Activated naive CD4-positive, alpha-beta T cell treated with anti-CD3 and anti-CD28 coated beads, Interleukin-2, amount 10 ng/mL, durations not matched to agents 7 days and 5 days (primary cell): Measurements from ENCODE around the gene INPP4A.
A peak's percentile ranks its signal among the peaks of the same experiment; 100 is the strongest.

Experiments used
- CTCF ChIA-PET: fragments of 350-600 bp; sonication (Branson Sonifier 250); formaldehyde crosslinking; loops from one replicate; lab custom pipeline; 2021; ENCODE audit warnings: antibody characterized with exemption; lab: Charles Lee
- DNase-seq: peaks from one replicate; pipeline ENCODE4 v3.0.0-alpha.2; 2020
- H3K27ac Mint-ChIP-seq: one replicate; pipeline ENCODE4 v1.8.0; 2021; ENCODE audit warnings: mild to moderate bottlenecking, moderate library complexity, mixed read lengths
- H3K27me3 Mint-ChIP-seq: one replicate; pipeline ENCODE4 v1.8.0; 2021; ENCODE audit warnings: mild to moderate bottlenecking, mixed read lengths
- H3K36me3 Mint-ChIP-seq: one replicate; pipeline ENCODE4 v1.8.0; 2021; ENCODE audit warnings: mixed read lengths
- H3K4me1 Mint-ChIP-seq: one replicate; pipeline ENCODE4 v1.8.0; 2021; ENCODE audit warnings: mixed read lengths
- H3K4me3 Mint-ChIP-seq: one replicate; pipeline ENCODE4 v1.8.0; 2021; ENCODE audit warnings: mild to moderate bottlenecking, moderate library complexity, mixed read lengths
- H3K9me3 Mint-ChIP-seq: one replicate; pipeline ENCODE4 v1.8.0; 2021; ENCODE audit warnings: mixed read lengths

The INPP4A gene

GRCh38 chr2:98615481-98615880, 170.8 kb downstream of the INPP4A start:
- Mint-ChIP-seq H3K27me3 (no peaks in the 10 kb centered on the region), H3K4me1 (peaks cover 15% of the 10 kb centered on the region), H3K36me3 (peaks cover 57% of the 10 kb centered on the region), H3K4me3 (no peak overlapping the region), H3K27ac (peak overlapping the region; percentile 47), H3K9me3 (no peaks in the 10 kb centered on the region)
- CTCF ChIA-PET = no interaction called here
- peak; percentile 31 for DNase-seq

- H3K4me3 Mint-ChIP-seq = no peak overlapping the region
- peak overlapping the region; percentile 58 for H3K27ac Mint-ChIP-seq
- CTCF ChIA-PET = no interaction called here
- no peak for DNase-seq
- H3K9me3 Mint-ChIP-seq = no peaks in the 10 kb centered on the region
- H3K36me3 Mint-ChIP-seq = peaks cover 60% of the 10 kb centered on the region
- H3K27me3 Mint-ChIP-seq = no peaks in the 10 kb centered on the region
- H3K4me1 Mint-ChIP-seq = peaks cover 4% of the 10 kb centered on the region
Measured at GRCh38 chr2:98617149-98617548, 172.5 kb downstream of the INPP4A start.

GRCh38 chr2:98623657-98624056, 179.0 kb downstream of the INPP4A start:
- CTCF ChIA-PET = no interaction called here
- peaks cover 54% of the 10 kb centered on the region for H3K36me3 Mint-ChIP-seq
- no peak overlapping the region for H3K4me3 Mint-ChIP-seq
- H3K9me3 Mint-ChIP-seq = no peaks in the 10 kb centered on the region
- peaks cover 8% of the 10 kb centered on the region for H3K4me1 Mint-ChIP-seq
- no peak for DNase-seq
- no peaks in the 10 kb centered on the region for H3K27me3 Mint-ChIP-seq
- no peak overlapping the region for H3K27ac Mint-ChIP-seq

GRCh38 chr2:98632351-98632750, 187.7 kb downstream of the INPP4A start:
- CTCF ChIA-PET = interaction anchor here (1.1 to 1.6 kb wide), 2 partner anchors 16 to 139 kb away, joined by 4 read pairs; no protein-coding TSS in a partner anchor
- Mint-ChIP-seq H3K4me3 (no peak overlapping the region), H3K27ac (no peak overlapping the region), H3K4me1 (peaks cover 25% of the 10 kb centered on the region), H3K9me3 (no peaks in the 10 kb centered on the region), H3K36me3 (peaks cover 58% of the 10 kb centered on the region), H3K27me3 (no peaks in the 10 kb centered on the region)
- DNase-seq = no peak

GRCh38 chr2:98634406-98635092, 189.9 kb downstream of the INPP4A start:
- CTCF ChIA-PET = interaction anchor here (0.6 to 1.7 kb wide), 4 partner anchors 10 to 65 kb away, joined by 3 to 6 read pairs (median 4); no protein-coding TSS in a partner anchor
- peaks cover 60% of the 10 kb centered on the region for H3K36me3 Mint-ChIP-seq
- H3K4me3 Mint-ChIP-seq = no peak overlapping the region
- H3K9me3 Mint-ChIP-seq = no peaks in the 10 kb centered on the region
- peak overlapping the region; percentile 88 for H3K27ac Mint-ChIP-seq
- peak; percentile 64 for DNase-seq
- H3K27me3 Mint-ChIP-seq = no peaks in the 10 kb centered on the region
- H3K4me1 Mint-ChIP-seq = peaks cover 40% of the 10 kb centered on the region

GRCh38 chr2:98637401-98638147, 192.9 kb downstream of the INPP4A start:
- peak overlapping the region; percentile 92 for H3K27ac Mint-ChIP-seq
- CTCF ChIA-PET = no interaction called here
- H3K4me3 Mint-ChIP-seq = peak overlapping the region; percentile 17
- no peaks in the 10 kb centered on the region for H3K9me3 Mint-ChIP-seq
- peaks cover 62% of the 10 kb centered on the region for H3K36me3 Mint-ChIP-seq
- DNase-seq = peak; percentile 58
- peaks cover 42% of the 10 kb centered on the region for H3K4me1 Mint-ChIP-seq
- H3K27me3 Mint-ChIP-seq = no peaks in the 10 kb centered on the region

GRCh38 chr2:98643496-98644100, 198.9 kb downstream of the INPP4A start:
- H3K4me3 Mint-ChIP-seq = no peak overlapping the region
- H3K27me3 Mint-ChIP-seq = no peaks in the 10 kb centered on the region
- H3K9me3 Mint-ChIP-seq = no peaks in the 10 kb centered on the region
- DNase-seq = no peak
- peaks cover 9% of the 10 kb centered on the region for H3K4me1 Mint-ChIP-seq
- H3K36me3 Mint-ChIP-seq = peaks cover 51% of the 10 kb centered on the region
- CTCF ChIA-PET = interaction anchor here (0.6 kb wide), 1 partner anchor 529 kb away, joined by 3 read pairs; no protein-coding TSS in a partner anchor
- no peak overlapping the region for H3K27ac Mint-ChIP-seq
